Natural killer cell (primary cell): Measurements from ENCODE around the gene DDAH1. TPM values are rescaled to one million over a fixed set of nuclear protein-coding genes. Genes with fewer than 3 reads are reported as not detected.

Experiments
- ATAC-seq, 3 donors: fragments of 150-1000 bp in 2 of 3; fragments of 200-7000 bp in 1 of 3; cut with Tn5 transposase; 1 replicate in 1 of 3; 2 replicates in 2 of 3; pipeline ENCODE4 v1.10.0; 2021; ENCODE audit warnings: mild to moderate bottlenecking in 2 of 3, moderate library complexity in 2 of 3
- DNase-seq, 2 donors: peaks; one replicate each; pipeline versions ENCODE4 v3.0.0 to v3.0.0-alpha.2; 2013 to 2021; ENCODE audit warnings: mixed read lengths in 1 of 2
- H3K27ac ChIP-seq: one replicate; pipeline ENCODE4 v1.5.1; 2013; ENCODE audit warnings: mild to moderate bottlenecking, low read length
- H3K27me3 ChIP-seq: one replicate; pipeline ENCODE4 v1.6.1; 2013; ENCODE audit warnings: low read length; ENCODE audit not compliant: control insufficient read depth, insufficient read depth
- H3K36me3 ChIP-seq: one replicate; pipeline ENCODE4 v1.6.1; 2013; ENCODE audit warnings: low read length; ENCODE audit not compliant: control insufficient read depth, insufficient read depth
- H3K4me1 ChIP-seq: one replicate; pipeline ENCODE4 v1.6.1; 2013; ENCODE audit warnings: low read length; ENCODE audit not compliant: control insufficient read depth, insufficient read depth
- H3K4me3 ChIP-seq: one replicate; pipeline ENCODE4 v1.5.1; 2013; ENCODE audit warnings: low read length
- H3K9me3 ChIP-seq: one replicate; pipeline ENCODE4 v1.6.1; 2013; ENCODE audit warnings: low read length; ENCODE audit not compliant: control insufficient read depth, insufficient read depth
- H3K27ac Mint-ChIP-seq, 2 donors: one replicate each; pipeline ENCODE4 v1.8.0; 2022; ENCODE audit warnings: mild to moderate bottlenecking in 2 of 2, mixed read lengths in 2 of 2, moderate library complexity in 1 of 2
- H3K27me3 Mint-ChIP-seq, 2 donors: one replicate each; pipeline ENCODE4 v1.8.0; 2022; ENCODE audit warnings: low read depth in 2 of 2, mixed read lengths in 2 of 2
- H3K36me3 Mint-ChIP-seq: one replicate; pipeline ENCODE4 v1.8.0; 2022; ENCODE audit warnings: mixed read lengths
- H3K4me1 Mint-ChIP-seq, 2 donors: one replicate each; pipeline ENCODE4 v1.8.0; 2022; ENCODE audit warnings: mixed read lengths in 2 of 2
- H3K4me3 Mint-ChIP-seq: one replicate; pipeline ENCODE4 v1.8.0; 2022; ENCODE audit warnings: mild to moderate bottlenecking, moderate library complexity, mixed read lengths
- H3K9me3 Mint-ChIP-seq, 2 donors: one replicate each; pipeline ENCODE4 v1.8.0; 2022; ENCODE audit warnings: mixed read lengths in 2 of 2
- WGBS: methylation state at CpG from one replicate; pipeline ENCODE4 v1.1.7; 2013; ENCODE audit warnings: missing lambda C conversion rate; ENCODE audit not compliant: insufficient coverage; 5-methylcytosine and 5-hydroxymethylcytosine counted together
- intact Hi-C: fragments of 100-400 bp; cut with micrococcal nuclease; formaldehyde crosslinking; loops from one replicate; pipeline ENCODE4 v1.14.2; 2022
- total RNA-seq, 4 donors: library from RNA; stranded (reverse); fragments of 120-200 nt in 1 of 4; gene quantifications; one replicate each; pipeline versions ENCODE4 v1.2.3 to v1.2.4, GENCODE V29; 2013 to 2022
- TF ChIP-seq, protein P1 (sequence below): fragments of 200-600 bp; IDR thresholded peaks from one replicate; pipeline ENCODE4 v1.8.0; 2022; ENCODE audit warnings: antibody characterized with exemption

Gene DDAH1
- total RNA-seq, 3 donors from 2014 or later (not counting 1 experiment from before 2014, with no cell fraction given): 0.07 to 0.20 TPM; not detected in 1

DNA sequence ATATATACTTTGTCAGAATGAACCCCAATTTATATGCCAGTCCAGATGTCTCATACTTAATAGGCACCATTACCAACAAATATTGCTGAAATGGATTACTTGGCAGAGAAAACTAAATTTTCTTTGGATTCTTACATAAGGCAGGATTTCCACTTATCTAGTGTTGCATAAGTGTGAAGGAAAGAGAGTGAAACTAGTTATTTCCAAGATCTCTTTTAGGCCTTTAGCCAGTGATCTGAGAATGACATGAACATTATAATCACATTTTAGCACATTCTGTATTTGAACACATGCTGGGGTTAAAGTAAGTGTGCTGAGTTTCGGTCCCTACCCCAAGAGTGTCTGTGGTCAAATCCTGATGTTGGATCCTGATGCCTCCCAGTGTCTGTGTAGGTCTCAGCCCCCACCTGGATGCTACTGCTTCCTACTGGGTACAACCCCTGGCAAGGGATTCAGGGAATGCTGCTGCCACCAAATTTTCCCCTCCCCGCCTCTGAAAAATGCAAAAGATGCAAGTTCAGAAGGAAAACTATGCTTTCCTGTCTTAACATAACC is 11.2 kb downstream of the DDAH1 start:
- TF ChIP-seq, protein P1, sequence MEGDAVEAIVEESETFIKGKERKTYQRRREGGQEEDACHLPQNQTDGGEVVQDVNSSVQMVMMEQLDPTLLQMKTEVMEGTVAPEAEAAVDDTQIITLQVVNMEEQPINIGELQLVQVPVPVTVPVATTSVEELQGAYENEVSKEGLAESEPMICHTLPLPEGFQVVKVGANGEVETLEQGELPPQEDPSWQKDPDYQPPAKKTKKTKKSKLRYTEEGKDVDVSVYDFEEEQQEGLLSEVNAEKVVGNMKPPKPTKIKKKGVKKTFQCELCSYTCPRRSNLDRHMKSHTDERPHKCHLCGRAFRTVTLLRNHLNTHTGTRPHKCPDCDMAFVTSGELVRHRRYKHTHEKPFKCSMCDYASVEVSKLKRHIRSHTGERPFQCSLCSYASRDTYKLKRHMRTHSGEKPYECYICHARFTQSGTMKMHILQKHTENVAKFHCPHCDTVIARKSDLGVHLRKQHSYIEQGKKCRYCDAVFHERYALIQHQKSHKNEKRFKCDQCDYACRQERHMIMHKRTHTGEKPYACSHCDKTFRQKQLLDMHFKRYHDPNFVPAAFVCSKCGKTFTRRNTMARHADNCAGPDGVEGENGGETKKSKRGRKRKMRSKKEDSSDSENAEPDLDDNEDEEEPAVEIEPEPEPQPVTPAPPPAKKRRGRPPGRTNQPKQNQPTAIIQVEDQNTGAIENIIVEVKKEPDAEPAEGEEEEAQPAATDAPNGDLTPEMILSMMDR: no peak
- no peaks in the 10 kb centered on the region for H3K4me1 Mint-ChIP-seq
- peaks cover 6 to 9% of the 10 kb centered on the region in 2 donors for H3K27me3 Mint-ChIP-seq
- Histone ChIP-seq H3K36me3 (no peaks in the 10 kb centered on the region), H3K9me3 (no peaks in the 10 kb centered on the region), H3K27ac (no peak overlapping the region), H3K4me1 (no peaks in the 10 kb centered on the region), H3K27me3 (no peaks in the 10 kb centered on the region), H3K4me3 (no peak overlapping the region)
- no peaks in the 10 kb centered on the region for H3K36me3 Mint-ChIP-seq
- ATAC-seq (no peak), DNase-seq (no peak)
- 90% methylated on average over 2 of the region's 2 CpGs for WGBS
- no peak overlapping the region for H3K27ac Mint-ChIP-seq
- intact Hi-C loops: no loop called here
- H3K9me3 Mint-ChIP-seq: no peaks in the 10 kb centered on the region
- H3K4me3 Mint-ChIP-seq: no peak overlapping the region

DNA sequence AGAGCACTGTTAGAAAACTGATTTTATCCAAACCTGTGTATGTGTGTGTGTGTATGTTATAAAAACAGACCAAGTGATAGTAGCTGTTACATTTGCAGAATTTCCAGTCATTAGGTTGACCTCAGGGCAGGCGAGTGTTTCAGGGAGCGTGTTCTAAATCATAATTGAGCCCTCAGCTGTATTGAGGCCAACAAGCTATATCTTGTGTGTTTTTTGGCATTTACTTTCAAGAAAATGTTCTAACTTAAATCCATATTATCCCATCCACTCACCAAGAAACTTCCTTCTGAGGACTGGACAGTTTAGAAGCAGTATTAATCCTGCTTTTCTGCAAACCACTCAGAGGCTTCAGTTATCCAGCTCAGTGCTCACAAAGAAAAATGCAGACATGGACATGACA is 12.0 kb downstream of the DDAH1 start:
- Mint-ChIP-seq H3K4me3 (no peak overlapping the region), H3K27me3 (peaks cover 6 to 9% of the 10 kb centered on the region in 2 donors), H3K36me3 (no peaks in the 10 kb centered on the region), H3K27ac (no peak overlapping the region), H3K4me1 (no peaks in the 10 kb centered on the region), H3K9me3 (no peaks in the 10 kb centered on the region)
- ATAC-seq (no peak), DNase-seq (no peak)
- intact Hi-C loops: no loop called here
- Histone ChIP-seq H3K4me3 (no peak overlapping the region), H3K36me3 (no peaks in the 10 kb centered on the region), H3K9me3 (no peaks in the 10 kb centered on the region), H3K27ac (no peak overlapping the region), H3K4me1 (no peaks in the 10 kb centered on the region), H3K27me3 (no peaks in the 10 kb centered on the region)
- TF ChIP-seq, protein P1: no peak
- WGBS: 91% methylated on average over 2 of the region's 2 CpGs

GRCh38 chr1:85451236-85451830 is 13.6 kb downstream of the DDAH1 start:
- DNase-seq (no peak), ATAC-seq (no peak)
- Mint-ChIP-seq H3K27me3 (peaks cover 6 to 9% of the 10 kb centered on the region in 2 donors), H3K4me1 (no peaks in the 10 kb centered on the region), H3K27ac (no peak overlapping the region), H3K9me3 (peaks cover 0 to 3% of the 10 kb centered on the region in 2 donors), H3K4me3 (no peak overlapping the region), H3K36me3 (no peaks in the 10 kb centered on the region)
- Histone ChIP-seq H3K27ac (no peak overlapping the region), H3K9me3 (no peaks in the 10 kb centered on the region), H3K4me3 (no peak overlapping the region), H3K27me3 (no peaks in the 10 kb centered on the region), H3K36me3 (no peaks in the 10 kb centered on the region), H3K4me1 (no peaks in the 10 kb centered on the region)
- intact Hi-C loops: no loop called here
- 90% methylated on average over 2 of the region's 2 CpGs for WGBS
- TF ChIP-seq, protein P1: no peak

- no peak for DNase-seq
- H3K27me3 ChIP-seq: no peaks in the 10 kb centered on the region
- Mint-ChIP-seq H3K4me3 (no peak overlapping the region), H3K4me1 (no peaks in the 10 kb centered on the region), H3K27me3 (peaks cover 3 to 9% of the 10 kb centered on the region in 2 donors), H3K36me3 (no peaks in the 10 kb centered on the region), H3K9me3 (peaks cover 0 to 3% of the 10 kb centered on the region in 2 donors), H3K27ac (no peak overlapping the region)
- no peaks in the 10 kb centered on the region for H3K36me3 ChIP-seq
- H3K4me1 ChIP-seq: no peaks in the 10 kb centered on the region
- intact Hi-C loops: no loop called here
- WGBS: 89% methylated on average over 2 of the region's 2 CpGs
- TF ChIP-seq, protein P1: no peak
- no peaks in the 10 kb centered on the region for H3K9me3 ChIP-seq
- H3K4me3 ChIP-seq: no peak overlapping the region
- no peak for ATAC-seq
- no peak overlapping the region for H3K27ac ChIP-seq
These were observed 14.1 kb downstream of the DDAH1 start for GRCh38 chr1:85450832-85451231.
